HepG2 (cell line): ENCODE data around the gene ACACB. TPM values are rescaled to one million over a fixed set of nuclear protein-coding genes. Genes with fewer than 3 reads are reported as not detected.
A peak's percentile ranks its signal among the peaks of the same experiment; 100 is the strongest.

Experiments used
- ATAC-seq: fragments of 200-7000 bp; cut with Tn5 transposase; 3 replicates; pipeline ENCODE4 v1.9.1; 2020; ENCODE audit warnings: mild to moderate bottlenecking, moderate library complexity
- BruUV-seq: library from RNA; stranded (reverse); fragments of 400-500 nt; replicated peaks from 2 replicates; lab custom pipeline; 2021; lab: Mats Ljungman, UMichigan
- CTCF ChIA-PET: fragments of 300-600 bp; formaldehyde crosslinking; extraction: SDS; loops from one replicate; lab custom pipeline; 2021; ENCODE audit warnings: low total read pairs, inconsistent platforms, low intra/inter-chr PET ratio; lab: Yijun Ruan, JAX
- POLR2A ChIA-PET: fragments of 350-600 bp; sonication (Branson Sonifier 250); formaldehyde crosslinking; loops from one replicate; lab custom pipeline; 2020; ENCODE audit warnings: antibody characterized with exemption, inconsistent platforms; lab: Yijun Ruan, JAX
- DNase-seq: peaks from one replicate; pipeline ENCODE4 v3.0.0-alpha.2; 2015; ENCODE audit warnings: low spot score
- FAIRE-seq: peaks from 3 replicates; lab custom pipeline; 2011; peaks lifted over from hg19 to GRCh38; lab: Jason Lieb, UNC
- H2AFZ ChIP-seq: one replicate; pipeline ENCODE4 v1.6.1; 2011; ENCODE audit warnings: low read length, inconsistent platforms
- H3K27ac ChIP-seq: fragments of 300-600 bp; 3 replicates; pipeline ENCODE4 v1.8.0; 2011; ENCODE audit warnings: mixed run types, mild to moderate bottlenecking, mixed read lengths, low read length, inconsistent platforms; ENCODE audit not compliant: insufficient read depth; ENCODE audit errors: extremely low read length
- H3K27me3 ChIP-seq, 2 experiments: fragments of 200-600 bp in 1 of 2; 2 replicates in 1 of 2; 3 replicates in 1 of 2; pipeline versions ENCODE4 v1.6.0 to v1.8.0; 2011; ENCODE audit warnings: low read length in 2 of 2, mild to moderate bottlenecking in 2 of 2, moderate library complexity in 2 of 2, inconsistent platforms in 1 of 2; ENCODE audit not compliant: insufficient read depth in 2 of 2, control insufficient read depth in 1 of 2
- H3K36me3 ChIP-seq, 2 experiments: fragments of 200-600 bp in 1 of 2; replicated peaks in 1 of 2; 2 replicates in 1 of 2; 3 replicates in 1 of 2; pipeline versions ENCODE4 v1.5.1 to v1.8.0; 2011; ENCODE audit warnings: low read length in 2 of 2, inconsistent platforms in 1 of 2; ENCODE audit not compliant: insufficient read depth in 2 of 2, control insufficient read depth in 1 of 2
- H3K4me1 ChIP-seq: 2 replicates; pipeline ENCODE4 v1.5.1; 2012; ENCODE audit warnings: low read length, inconsistent platforms; ENCODE audit not compliant: insufficient read depth
- H3K4me2 ChIP-seq: 2 replicates; pipeline ENCODE4 v1.6.0; 2011; ENCODE audit warnings: low read depth, low read length, inconsistent platforms
- H3K4me3 ChIP-seq, 3 experiments: fragments of 200-600 bp in 1 of 3; sonication (generic), shearing (Covaris generic) in 1 of 3; replicated peaks in 1 of 3; 2 replicates each; pipeline ENCODE4 v1.5.1; 2011 to 2016; ENCODE audit warnings: low read length in 3 of 3, inconsistent platforms in 2 of 3, low read depth in 2 of 3, mild to moderate bottlenecking in 2 of 3, control low read depth in 1 of 3, mixed read lengths in 1 of 3; ENCODE audit not compliant: insufficient read depth in 1 of 3
- H3K79me2 ChIP-seq: one replicate; pipeline ENCODE4 v1.6.1; 2011; ENCODE audit warnings: low read length, inconsistent platforms; ENCODE audit not compliant: insufficient read depth
- H3K9ac ChIP-seq: 2 replicates; pipeline ENCODE4 v1.6.0; 2011; ENCODE audit warnings: mild to moderate bottlenecking, low read depth, low read length, inconsistent platforms; ENCODE audit not compliant: insufficient read depth
- H3K9me3 ChIP-seq: 2 replicates; pipeline ENCODE4 v1.5.1; 2012; ENCODE audit warnings: mild to moderate bottlenecking, low read length
- H4K20me1 ChIP-seq: 2 replicates; pipeline ENCODE4 v1.6.0; 2011; ENCODE audit warnings: inconsistent platforms, mild to moderate bottlenecking, low read length, moderate library complexity; ENCODE audit not compliant: insufficient read depth
- REST ChIP-seq, 2 experiments: IDR thresholded peaks; 2 replicates each; pipeline ENCODE4 v1.6.1; 2011 to 2012; ENCODE audit warnings: low read length in 2 of 2, borderline replicate concordance in 1 of 2, low read depth in 1 of 2, mild to moderate bottlenecking in 1 of 2, moderate library complexity in 1 of 2
- TBP ChIP-seq: sonication (generic); formaldehyde crosslinking; IDR thresholded peaks from 2 replicates; pipeline ENCODE4 v1.5.0; 2020; ENCODE audit warnings: missing genetic modification reagents
- WGBS: methylation state at CpG from one replicate; pipeline ENCODE4 v1.1.6; 2017; ENCODE audit warnings: low lambda C conversion rate; 5-methylcytosine and 5-hydroxymethylcytosine counted together
- in situ Hi-C: cut with HindIII; loops from 2 replicates; pipeline ENCODE4 v1.10.0; 2017; ENCODE audit warnings: low pct_unique_long_range_greater_than_20kb; ENCODE audit not compliant: extremely low pct_ligation_motif_present
- intact Hi-C: fragments of 100-400 bp; cut with micrococcal nuclease; formaldehyde crosslinking; loops from one replicate; pipeline ENCODE4 v1.10.0; 2022; ENCODE audit not compliant: unreplicated experiment
- polyA plus RNA-seq, 8 experiments: library from polyadenylated mRNA; depleted of rRNA in 3 of 8; stranded (reverse) in 7 of 8; unstranded in 1 of 8; fragments of >200 nt; fragmentation: Illumina TruSeq in 4 of 8; extraction: Trizol in 4 of 8; gene quantifications; 2 replicates each; pipeline versions ENCODE4 v1.2.1 to v1.2.3, GENCODE V29; 2011 to 2016; ENCODE audit warnings: low read depth in 4 of 8, missing spikeins in 1 of 8, mixed read lengths in 1 of 8; ENCODE audit not compliant: insufficient read depth in 1 of 8
- total RNA-seq, 5 experiments: library from RNA; depleted of rRNA; stranded (reverse); fragments of >200 nt; fragmentation: Illumina TruSeq; extraction: Trizol; gene quantifications; 2 replicates each; pipeline ENCODE4 v1.2.3, GENCODE V29; 2016; ENCODE audit warnings: low read depth in 1 of 5

ACACB gene
- total and polyA plus RNA-seq, 2 of the 13 experiments (the other 11 are each of a cell fraction or from before 2014, with no cell fraction given): 6.2 to 8.6 TPM

GRCh38 chr12:109258607-109259544 lies 142.5 kb downstream of the ACACB start:
- Histone ChIP-seq H3K9me3 (peaks cover 3% of the 10 kb centered on the region), H3K27ac (no peak overlapping the region), H3K4me3 (no peak overlapping the region), H4K20me1 (no peaks in the 10 kb centered on the region), H3K4me1 (no peaks in the 10 kb centered on the region), H2AFZ (no peak overlapping the region), H3K36me3 (peaks cover 0 to 2% of the 10 kb centered on the region in 2 experiments; a peak in 1 of 5 replicates), H3K27me3 (no peaks in the 10 kb centered on the region), H3K4me2 (no peak overlapping the region), H3K9ac (no peak overlapping the region), H3K79me2 (no peaks in the 10 kb centered on the region)
- no peak for FAIRE-seq
- WGBS: 81% methylated on average over 9 of the region's 16 CpGs
- DNase-seq: no peak
- in situ Hi-C loops (no loop called here), intact Hi-C loops (no loop called here)
- TF ChIP-seq REST (IDR thresholded peaks at IDR 0.05; ENCODE audit: borderline replicate concordance in 1 of 2, low read depth in 1 of 2, low read length in 2 of 2): peak; percentile 18 to 77; a peak in 3 of 4 replicates
- no peak for TF ChIP-seq TBP (CRISPR knock-in tag)
- ChIA-PET CTCF (no interaction called here), POLR2A (no interaction called here)
- ATAC-seq: no peak
- no TSS peak for BruUV-seq
